Activated CD8-positive, alpha-beta memory T cell treated with anti-CD3 and anti-CD28 coated beads, Interleukin-2, amount 50 U/mL, for 24 hours (primary cell): ENCODE data around the gene EFHC2.
A peak's percentile ranks its signal among the peaks of the same experiment; 100 is the strongest.

Experiments
- DNase-seq: peaks from one replicate; pipeline ENCODE4 v3.0.0-alpha.2; 2020; ENCODE audit errors: extremely low read depth

The EFHC2 gene, protein sequence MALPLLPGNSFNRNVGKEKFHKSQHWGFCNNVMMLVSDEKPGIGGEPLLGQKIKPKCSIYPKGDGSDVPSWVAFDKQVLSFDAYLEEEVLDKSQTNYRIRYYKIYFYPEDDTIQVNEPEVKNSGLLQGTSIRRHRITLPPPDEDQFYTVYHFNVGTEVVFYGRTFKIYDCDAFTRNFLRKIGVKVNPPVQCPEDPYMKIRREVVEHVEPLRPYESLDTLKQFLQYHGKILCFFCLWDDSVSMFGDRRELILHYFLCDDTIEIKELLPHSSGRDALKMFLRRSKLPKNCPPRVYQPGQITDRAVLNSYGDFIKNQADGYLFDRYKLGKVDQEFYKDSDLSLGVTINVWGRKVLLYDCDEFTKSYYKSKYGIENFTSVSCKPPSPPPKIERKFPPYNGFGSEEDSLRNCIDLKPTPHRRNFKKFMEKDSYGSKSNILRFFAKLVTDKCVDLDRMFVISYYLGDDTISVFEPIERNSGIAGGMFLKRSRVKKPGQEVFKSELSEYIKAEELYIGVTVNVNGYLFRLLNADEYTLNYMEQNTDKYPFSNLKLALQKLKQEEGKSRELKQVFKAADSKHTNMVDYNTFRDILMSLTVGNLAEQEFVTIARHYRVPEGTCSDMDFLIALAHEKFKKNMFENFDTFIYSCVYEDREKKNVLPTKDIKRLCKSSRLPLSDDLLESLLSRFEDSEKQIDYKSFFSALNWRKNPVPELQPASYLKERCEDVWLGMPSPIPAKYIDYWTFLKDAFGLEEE

GRCh38 chrX:44343412-44344141, at the start of gene EFHC2:
Gene EFHC2 (minus strand): TSS chrX:44343672. CDS start chrX:44343588, 84 bp downstream.
- DNase-seq = no peak

DNA sequence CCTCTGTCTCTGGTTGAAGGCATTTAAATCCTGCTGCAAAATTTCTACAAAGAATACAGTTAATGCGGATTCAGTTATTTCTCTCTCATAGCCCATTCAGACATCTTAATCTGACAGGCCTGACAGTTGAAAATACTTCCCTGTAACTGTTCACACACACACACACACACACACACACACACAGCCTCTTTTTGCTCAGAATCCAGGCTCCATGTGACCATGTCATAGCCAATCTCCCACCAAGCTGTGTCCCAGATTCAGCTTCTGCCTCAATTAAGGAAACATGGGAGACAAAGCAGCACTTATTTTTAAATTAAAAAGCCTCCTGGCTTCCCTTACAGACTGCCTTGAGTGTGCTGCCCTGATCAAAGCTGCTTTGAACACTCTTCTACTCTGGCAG, 49.3 kb upstream of the EFHC2 start:
- DNase-seq = no peak

GRCh38 chrX:44384688-44385338, 41.3 kb upstream of the EFHC2 start:
- no peak for DNase-seq

DNA sequence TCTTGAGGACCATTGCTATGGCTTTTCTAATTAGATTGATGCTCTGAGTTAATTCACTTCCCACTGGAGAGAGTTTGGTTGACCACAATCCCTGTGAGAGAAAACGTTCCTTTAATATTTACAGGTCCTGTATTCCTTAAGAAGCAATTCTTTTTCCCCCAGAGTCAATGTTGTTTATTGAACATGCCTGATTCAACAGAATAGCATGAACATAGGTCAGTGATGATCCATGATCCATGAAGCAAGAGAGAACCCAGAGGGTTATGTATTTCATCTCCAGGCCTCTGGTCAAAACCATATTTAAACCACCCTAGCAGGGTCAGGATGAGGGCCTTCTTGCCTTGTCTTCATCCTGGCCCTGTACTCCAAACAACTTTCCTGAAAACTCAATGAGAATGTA, 39.4 kb upstream of the EFHC2 start:
- DNase-seq = no peak

DNA sequence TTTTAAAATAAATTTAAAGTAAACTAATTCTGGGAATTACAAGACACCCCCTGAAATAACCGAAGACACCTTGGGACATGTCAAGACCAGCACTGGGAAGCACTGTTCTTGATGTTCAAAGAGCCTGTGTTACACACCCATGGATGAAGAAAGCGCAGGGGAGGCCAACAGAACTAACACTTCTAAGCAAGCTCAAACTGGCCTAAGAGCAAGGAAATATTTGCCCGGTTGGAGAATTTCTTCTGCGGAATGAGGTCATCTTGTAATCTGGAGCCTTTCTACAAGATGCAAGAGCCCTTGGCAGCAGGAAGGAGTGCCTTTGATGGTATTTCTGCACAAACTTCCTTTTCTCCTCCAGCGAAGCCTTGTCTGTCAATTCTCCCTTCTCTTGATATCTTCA, 9.3 kb upstream of the EFHC2 start:
- no peak for DNase-seq

DNA sequence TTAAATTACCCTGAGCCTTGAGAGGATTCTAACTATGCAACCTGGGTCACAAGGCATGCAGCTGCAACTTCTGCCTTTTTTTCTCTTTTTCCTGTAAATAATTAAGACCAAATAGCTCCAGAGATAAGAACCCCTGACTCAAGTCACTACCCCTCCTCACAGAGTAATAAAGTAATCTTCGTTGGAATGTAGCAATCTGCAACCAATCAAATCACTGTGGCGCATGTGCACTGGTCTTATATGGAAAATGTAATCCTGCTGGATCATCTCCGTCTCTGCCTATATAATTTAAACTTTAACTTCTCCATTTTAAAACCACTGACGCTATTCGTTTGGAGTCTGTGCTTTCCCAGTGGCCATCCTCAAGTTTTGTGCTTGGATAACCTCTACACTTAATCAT, 6.1 kb upstream of the EFHC2 start:
- DNase-seq = no peak

DNA sequence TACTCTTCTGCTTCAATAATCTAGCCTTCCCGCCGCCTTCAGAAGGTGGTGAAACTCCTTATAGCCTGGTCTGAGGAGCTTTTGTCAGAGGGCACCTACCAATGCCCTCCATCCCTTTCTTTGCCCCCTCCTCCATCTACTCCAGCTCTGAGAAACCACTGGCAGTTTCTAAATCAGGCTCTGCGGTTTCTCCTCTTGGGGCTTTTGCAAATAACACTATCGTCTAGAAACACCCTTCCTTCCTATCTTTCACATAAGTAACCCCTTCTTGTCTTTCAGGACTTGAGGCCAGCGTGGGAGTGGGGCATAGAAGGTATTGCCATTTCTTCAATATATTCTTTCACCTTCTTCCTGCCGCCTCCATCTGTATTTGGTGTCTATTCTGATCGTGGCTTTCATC, 1.2 kb upstream of the EFHC2 start:
- no peak for DNase-seq

DNA sequence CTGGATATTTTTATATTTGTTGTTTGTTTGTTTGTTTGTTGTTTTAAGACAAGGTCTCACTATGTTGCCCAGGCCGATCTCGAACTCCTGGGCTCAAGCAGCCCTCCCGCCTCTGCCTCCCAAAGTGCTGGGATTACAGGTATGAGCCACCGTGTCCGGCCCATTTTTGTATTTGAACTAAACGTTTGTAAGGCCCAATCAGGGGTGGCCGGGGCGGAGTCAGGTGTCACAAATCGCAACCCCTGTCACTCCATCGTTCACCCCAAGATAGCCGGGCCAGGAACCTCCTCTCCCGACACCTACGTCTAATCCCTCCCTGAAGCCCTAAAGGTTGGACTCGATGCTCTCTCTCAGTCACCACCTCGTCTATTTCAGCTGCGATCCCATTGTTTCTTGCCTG, 722 bp upstream of the EFHC2 start:
- peak; percentile 5 for DNase-seq

- no peak for DNase-seq
These were observed 606 bp downstream of the EFHC2 start for GRCh38 chrX:44342866-44343265.

- DNase-seq = no peak
These were observed 5.1 kb downstream of the EFHC2 start for GRCh38 chrX:44338361-44338760.

DNA sequence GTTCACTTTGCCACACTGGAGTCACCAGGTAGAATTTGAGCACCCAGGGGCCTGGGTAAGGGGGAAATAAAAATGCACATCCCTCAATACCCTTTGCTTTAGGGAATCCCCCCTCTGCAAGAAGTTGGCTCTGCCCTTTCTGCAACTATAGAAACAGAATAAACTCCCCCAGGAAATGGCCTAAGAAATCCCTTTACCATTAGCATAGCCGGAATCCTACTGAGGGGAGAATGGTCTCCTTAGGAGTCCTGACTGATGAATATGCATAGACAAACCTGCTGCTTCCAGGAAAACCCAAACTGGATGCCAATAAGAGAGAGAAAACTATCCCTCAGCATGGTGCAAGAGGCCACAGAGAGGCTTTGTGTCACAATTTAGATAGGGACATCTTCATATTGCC, 11.0 kb downstream of the EFHC2 start:
- DNase-seq = no peak

- DNase-seq = no peak
These were observed 13.2 kb downstream of the EFHC2 start for GRCh38 chrX:44330227-44330626.

DNA sequence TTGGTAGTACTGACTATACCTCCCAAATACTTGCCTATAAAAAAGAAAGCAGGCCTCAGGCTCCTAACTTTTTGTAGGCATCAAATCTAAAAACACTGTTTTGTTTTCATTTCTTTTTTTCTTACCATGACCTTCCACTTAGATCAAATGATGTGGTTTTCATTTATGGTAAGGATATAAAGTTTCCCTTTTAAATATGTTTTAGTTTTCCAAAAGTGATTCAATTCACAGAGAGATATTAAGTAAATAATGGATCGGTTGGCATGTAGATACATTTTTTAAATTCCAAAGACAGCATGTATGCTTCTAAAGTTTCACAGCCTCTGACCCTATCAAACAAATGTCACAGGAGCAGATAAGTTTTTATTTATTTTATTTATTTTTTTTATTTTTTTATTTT, 23.9 kb downstream of the EFHC2 start:
- DNase-seq = no peak

DNA sequence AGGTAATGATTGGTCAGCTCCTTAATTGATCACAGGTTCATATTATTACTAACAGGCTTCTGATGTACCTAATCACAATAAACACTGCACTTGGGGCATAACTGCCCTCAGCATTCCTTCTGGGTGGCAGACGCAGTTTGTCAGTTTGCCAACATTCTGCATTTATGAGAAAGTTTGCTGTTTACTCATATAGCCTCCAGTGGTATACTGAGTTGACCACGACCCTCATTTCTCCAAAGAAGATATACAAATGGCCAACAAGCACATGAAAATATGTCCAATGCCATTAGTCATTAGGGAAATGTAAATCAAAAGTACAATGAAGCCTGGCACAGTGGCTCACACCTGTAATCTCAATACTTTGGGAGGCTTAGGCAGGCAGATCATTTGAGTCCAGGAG, 26.3 kb downstream of the EFHC2 start:
- DNase-seq = no peak

GRCh38 chrX:44314808-44315207, 28.7 kb downstream of the EFHC2 start:
- no peak for DNase-seq

DNA sequence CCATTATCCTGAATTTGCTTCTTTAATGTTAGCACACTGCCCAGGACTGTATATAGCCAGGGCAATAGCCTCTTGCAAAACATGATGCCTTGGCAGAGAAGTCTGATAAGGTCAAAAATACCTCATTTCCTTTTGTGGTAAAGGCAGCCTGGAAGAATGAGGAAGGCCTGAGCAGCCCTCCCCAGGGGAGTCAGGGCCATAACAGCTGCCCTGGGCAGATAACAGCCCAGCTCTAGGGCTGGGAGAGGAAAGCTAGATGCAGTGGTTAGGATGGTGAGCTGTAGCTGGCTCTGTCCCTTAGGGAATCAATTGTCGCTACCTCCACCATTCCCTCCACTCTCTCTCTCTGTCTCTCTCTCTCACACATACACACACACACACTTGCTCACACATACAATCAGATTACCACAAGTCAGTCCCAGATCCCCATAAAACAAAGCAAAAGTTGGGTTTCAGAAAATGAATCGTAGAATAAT, 29.2 kb downstream of the EFHC2 start:
- DNase-seq = no peak

DNA sequence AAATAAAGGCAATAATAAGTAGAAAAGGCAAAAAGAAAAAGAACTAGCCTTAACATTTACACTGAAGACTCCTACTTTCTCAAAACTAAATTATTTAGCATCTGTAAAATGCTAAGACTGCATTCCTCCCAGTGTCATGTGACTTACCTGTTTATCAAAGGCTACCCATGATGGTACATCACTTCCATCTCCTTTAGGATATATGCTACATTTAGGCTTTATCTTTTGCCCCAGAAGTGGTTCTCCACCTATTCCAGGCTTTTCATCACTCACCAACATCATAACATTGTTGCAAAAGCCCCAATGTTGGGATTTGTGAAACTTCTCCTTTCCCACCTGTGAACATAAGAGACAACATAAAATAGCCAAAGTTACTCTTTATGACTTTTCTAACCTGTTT, 31.1 kb downstream of the EFHC2 start:
- no peak for DNase-seq

- no peak for DNase-seq
These were observed 33.2 kb downstream of the EFHC2 start for GRCh38 chrX:44310227-44310626.

DNA sequence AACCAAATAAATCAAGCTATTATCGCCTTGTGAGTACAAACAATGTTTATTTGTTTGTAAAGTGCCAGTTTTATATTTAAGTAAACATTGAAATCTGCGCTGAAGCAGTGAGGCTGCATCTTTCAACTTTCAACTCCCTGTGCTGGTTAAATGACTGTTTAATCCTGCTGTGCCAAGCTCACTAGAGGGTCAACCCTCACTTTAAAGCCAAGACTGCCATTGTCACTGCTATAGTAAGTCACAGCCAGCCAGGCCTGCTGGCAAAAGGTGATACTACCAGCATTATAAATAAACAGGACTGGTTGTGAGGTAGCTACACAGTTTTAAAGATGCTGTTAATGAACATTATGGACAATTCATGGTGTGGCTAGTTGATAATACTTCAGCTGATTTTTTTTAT, 34.6 kb downstream of the EFHC2 start:
- no peak for DNase-seq

GRCh38 chrX:44306356-44306755, 37.1 kb downstream of the EFHC2 start:
- DNase-seq = no peak

GRCh38 chrX:44305921-44306320, 37.6 kb downstream of the EFHC2 start:
- no peak for DNase-seq

GRCh38 chrX:44303119-44303518, 40.4 kb downstream of the EFHC2 start:
- DNase-seq = no peak
